Hair follicular keratinocyte (primary cell): ENCODE measurements around the gene GRAMD1A. TPM values are rescaled to one million over a fixed set of nuclear protein-coding genes. Genes with fewer than 3 reads are reported as not detected.

Experiments used
- total RNA-seq: library from RNA; depleted of rRNA; stranded (reverse); fragments of >200 nt; gene quantifications from 2 replicates; pipeline ENCODE4 v1.2.3, GENCODE V29; 2015

GRAMD1A gene
- 28.2 and 38.1 TPM in 2 replicates for total RNA-seq

GRCh38 chr19:34999498-35000337 lies at the start of gene GRAMD1A:
GRAMD1A (plus strand) TSS chr19:35000323; CDS start chr19:35000479, 156 bp downstream.

GRCh38 chr19:34963573-34964406 lies 36.3 kb upstream of the GRAMD1A start, which contains the start of gene ZNF792:
ZNF792 (minus strand) TSS chr19:34964229; CDS start chr19:34963662, 567 bp downstream.

GRCh38 chr19:35030257-35031071 lies 30.3 kb downstream of the GRAMD1A start, which contains the start of gene SCN1B:
SCN1B (plus strand) TSS chr19:35030470; CDS start chr19:35030821, 351 bp downstream.

GRCh38 chr19:35041548-35042055 lies 41.5 kb downstream of the GRAMD1A start, which contains the start of gene HPN:
HPN (plus strand) TSS chr19:35041721; CDS start chr19:35042507, 786 bp downstream.

Other genes starting within 250 kb of the GRAMD1A start
- 2.9 and 6.6 TPM in 2 replicates for gene ZNF599, start 227.1 kb upstream of the GRAMD1A start, total RNA-seq
- 1.6 and 2.3 TPM in 2 replicates for gene ZNF30, start 73.4 kb upstream of the GRAMD1A start, total RNA-seq
- gene ZNF792, start 36.1 kb upstream of the GRAMD1A start, total RNA-seq = 1.5 and 2.6 TPM in 2 replicates
- 0.42 and 0.70 TPM in 2 replicates for gene SCN1B, start 30.1 kb downstream of the GRAMD1A start, total RNA-seq
- 1.0 and 2.7 TPM in 2 replicates for gene HPN, start 41.4 kb downstream of the GRAMD1A start, total RNA-seq
- gene FXYD3, start 115.5 kb downstream of the GRAMD1A start, total RNA-seq = 194 and 479 TPM in 2 replicates
- not detected in 2 replicates for gene LGI4, start 134.7 kb downstream of the GRAMD1A start, total RNA-seq
- gene FXYD1, start 138.5 kb downstream of the GRAMD1A start, total RNA-seq = not detected in 2 replicates
- not detected in 2 replicates for gene FXYD7, start 142.9 kb downstream of the GRAMD1A start, total RNA-seq
- 145 and 202 TPM in 2 replicates for gene FXYD5, start 154.4 kb downstream of the GRAMD1A start, total RNA-seq
- not detected in 2 replicates for gene FAM187B, start 228.4 kb downstream of the GRAMD1A start, total RNA-seq
- 79.2 and 110 TPM in 2 replicates for gene LSR, start 248.7 kb downstream of the GRAMD1A start, total RNA-seq